CD4-positive, alpha-beta T cell treated with Interferon alpha-2 for 1 hour (primary cell): ENCODE measurements around the gene CHID1.

Experiments used
- DNase-seq, 2 donors: peaks; one replicate each; pipeline ENCODE4 v3.0.0-alpha.2; 2020 to 2022

The CHID1 gene

DNA sequence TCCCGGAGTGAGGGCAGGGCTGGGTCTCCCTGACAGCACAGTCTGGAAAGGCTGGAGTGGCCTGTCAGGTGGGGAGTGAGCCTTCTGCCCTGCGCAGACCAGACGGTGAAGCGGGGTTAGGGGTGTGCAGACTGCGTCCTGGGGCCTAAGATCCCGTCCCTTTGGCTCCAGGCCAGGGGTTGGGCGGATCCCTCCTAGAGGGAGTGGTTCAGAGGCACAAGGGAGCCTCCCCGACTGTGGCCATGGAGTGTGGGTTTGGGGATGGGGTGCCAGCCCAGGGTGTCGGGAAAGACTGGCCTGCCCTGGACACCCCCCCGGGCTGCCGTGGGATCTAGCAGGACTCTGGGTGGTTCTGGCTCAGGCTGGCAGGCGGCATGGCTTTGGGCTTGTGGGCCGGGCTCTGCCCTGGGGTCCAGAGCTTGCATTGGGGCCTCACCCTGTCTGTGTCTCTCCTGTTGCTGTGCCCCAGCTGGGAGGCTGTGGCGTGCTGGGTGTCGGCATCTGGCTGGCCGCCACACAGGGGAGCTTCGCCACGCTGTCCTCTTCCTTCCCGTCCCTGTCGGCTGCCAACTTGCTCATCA lies 48.4 kb downstream of the CHID1 start:
- DNase-seq: no peak

DNA sequence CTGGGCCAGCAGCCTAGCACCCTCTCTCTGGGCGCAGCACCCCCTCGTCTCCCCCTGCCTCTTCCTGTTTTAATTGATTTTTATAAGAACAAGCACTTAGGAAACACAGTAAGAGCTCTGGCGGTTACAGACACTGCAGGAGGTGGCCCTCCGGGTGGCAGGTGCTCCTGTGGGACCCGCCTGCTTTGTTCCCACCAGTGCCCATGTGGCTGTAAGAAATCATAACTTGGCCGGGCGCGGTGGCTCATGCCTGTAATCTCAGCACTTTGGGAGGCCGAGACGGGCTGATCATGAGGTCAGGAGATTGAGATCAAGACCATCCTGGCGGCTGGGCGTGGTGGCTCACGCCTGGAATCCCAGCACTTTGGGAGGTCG lies 49.5 kb downstream of the CHID1 start:
- DNase-seq: no peak

DNA sequence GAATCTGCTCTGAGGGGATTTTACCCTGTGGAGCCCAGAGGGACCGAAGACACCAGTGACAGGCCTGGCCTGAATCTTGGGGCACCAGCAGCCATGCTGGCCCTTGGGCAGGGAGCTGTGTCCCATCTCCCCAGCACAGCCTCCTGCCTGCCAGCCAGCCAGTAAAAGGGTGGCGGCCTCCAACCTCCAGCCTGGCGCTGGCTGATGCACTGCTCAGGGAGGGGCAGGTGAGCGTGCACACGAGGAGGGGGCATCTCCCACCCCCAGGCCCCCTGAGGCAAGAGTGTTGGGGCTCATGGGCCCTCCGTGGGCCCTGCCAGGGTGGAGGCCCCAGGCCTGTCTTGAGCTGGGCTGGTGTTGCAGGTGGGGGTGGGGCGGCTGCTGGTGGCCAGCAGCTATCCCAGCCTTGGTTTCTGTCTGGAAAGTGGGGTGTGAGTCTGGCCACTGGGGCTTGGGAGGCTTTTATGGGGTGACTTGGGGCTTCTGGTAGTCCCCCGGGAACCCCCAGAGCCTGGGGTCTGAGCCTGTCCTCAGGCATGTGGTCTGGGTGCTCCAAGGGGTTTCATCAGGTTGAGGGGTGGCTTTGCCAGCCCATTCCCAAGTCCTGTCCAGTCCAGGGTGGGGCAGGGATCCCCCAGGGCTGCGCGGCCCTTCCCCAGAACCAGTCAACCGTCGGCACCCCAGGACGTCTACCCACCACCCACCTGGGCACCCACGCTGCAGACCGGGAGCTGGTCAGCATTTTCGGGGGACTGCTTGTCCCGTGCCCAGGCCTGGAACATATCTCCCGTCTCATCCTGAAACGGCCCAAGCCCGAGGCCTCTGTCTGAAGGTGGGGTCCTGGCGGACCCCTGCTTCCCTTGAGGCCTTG lies 50.1 kb downstream of the CHID1 start:
- no peak for DNase-seq

DNA sequence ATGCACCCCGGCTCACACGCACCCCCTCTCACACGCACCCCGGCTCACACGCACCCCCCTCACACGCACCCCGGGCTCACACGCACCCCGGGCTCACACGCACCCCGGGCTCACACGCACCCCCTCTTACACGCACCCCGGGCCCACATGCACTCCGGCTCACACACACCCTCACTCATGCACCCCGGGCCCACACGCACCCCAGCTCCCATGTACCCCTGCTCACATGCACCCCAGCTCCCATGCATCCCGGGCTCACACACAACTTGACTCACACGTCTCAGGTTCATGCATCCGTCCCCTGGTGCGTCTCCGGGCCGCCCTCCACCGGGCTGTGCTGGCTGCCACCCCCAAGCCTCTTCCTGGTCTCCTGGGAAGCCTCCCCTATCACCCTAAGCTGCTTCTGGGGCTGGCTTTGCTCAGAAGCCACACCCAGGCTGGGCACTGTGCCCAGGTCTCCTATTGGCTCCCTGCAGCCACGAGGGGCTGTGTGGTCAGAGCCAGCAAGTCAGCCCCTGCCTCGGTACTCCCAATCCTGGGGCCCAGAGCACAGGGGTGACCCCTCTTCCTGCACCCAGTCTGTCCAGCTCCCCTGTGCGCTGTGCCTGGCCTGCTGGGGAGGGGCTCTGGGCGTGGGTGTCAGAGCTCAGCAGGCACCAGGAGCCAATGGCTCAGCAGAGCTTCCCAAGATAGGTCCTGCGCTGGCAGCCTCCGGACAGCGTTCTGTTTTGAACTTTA lies 51.0 kb downstream of the CHID1 start:
- DNase-seq: no peak

- DNase-seq: no peak
These were observed 51.8 kb downstream of the CHID1 start for GRCh38 chr11:858762-859339.

DNA sequence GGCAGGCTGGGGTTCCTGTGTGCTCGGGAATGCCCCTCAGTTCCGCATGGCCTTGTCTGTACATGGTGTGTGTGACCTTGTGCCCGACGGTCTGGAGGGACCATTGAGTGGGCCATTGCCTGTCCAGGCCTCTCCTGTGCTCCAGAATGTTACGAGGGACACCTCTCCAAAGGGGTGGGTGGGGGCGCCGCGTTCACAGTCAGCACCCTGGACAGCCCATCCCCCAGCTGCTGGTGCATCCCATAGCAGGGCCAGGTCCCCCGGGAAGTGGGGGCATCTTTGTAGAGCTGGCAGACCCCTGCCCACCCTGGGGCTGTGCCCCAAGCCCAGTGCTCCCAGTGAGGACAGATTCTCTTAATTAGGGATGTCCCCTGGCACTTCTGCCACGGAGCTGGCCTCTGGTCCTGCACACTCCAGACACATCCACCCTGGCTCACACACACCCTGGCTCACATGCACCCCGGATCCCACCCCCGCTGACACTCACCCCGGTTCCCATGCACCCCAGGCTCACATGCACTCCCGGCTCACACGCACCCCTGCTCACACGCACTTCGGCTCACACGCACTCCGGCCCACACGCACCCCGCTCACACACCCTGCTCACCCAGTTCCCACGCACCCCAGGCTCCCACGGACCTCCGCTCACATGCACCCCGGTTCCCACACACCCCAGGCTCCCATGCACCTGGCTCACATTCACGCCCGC lies 52.4 kb downstream of the CHID1 start:
- no peak for DNase-seq

DNA sequence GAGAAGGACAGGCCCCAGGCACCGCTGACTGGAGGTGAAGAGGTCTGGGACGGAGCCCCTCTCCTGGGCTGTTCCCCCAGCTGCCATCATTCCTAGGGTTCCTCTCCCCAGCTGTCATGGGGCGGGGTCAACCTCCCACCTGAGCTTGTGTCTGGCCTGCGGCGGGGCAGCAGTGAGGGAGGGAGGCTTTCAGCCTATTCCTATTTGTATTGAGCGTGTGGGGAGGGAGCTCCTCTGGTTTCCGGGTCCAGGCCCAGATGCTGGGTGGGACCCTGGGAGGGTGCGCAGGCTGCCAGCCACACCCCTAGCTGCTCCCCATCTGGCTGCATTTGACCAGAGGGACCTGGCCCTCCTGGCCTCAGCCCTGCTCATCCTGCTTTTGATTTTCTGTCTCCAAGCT lies 54.2 kb downstream of the CHID1 start:
- no peak for DNase-seq

DNA sequence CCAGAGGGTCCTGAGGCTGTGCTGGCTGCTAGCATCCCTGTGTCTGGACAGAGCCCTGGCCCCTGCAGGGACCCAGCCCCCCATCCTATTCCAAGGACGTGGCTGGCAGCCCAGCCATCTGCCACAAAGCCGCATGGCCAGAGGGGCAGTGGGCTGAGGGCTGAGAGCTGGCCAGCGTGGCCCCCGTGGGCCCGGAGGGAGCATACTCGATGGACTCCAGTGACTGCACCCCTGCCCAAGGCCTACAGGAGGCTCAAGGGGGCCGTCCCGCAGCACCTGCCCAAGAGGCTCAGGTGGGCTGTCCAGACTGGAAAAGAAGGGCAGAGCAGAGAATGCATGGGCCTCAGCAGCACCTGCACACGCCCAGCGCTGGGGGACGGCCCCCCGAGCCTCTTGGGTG lies 54.8 kb downstream of the CHID1 start:
- no peak for DNase-seq

DNA sequence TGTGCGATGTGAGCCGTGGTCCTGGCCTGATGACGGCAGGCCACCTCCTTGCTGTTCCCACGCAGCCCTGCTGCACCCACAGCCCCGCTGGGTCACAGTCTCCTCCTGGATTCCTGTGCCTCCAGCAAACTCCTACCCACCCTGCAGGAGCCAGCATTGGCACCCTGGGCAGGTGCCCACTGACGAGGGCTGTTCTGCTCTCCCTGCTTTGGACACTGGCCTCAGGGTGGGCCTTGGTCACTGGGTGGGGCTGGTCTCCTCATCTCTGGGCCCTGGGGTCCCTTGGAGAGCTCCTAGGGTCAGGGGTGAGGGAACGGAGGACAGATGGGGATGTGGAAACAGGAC lies 55.3 kb downstream of the CHID1 start:
- no peak for DNase-seq

DNA sequence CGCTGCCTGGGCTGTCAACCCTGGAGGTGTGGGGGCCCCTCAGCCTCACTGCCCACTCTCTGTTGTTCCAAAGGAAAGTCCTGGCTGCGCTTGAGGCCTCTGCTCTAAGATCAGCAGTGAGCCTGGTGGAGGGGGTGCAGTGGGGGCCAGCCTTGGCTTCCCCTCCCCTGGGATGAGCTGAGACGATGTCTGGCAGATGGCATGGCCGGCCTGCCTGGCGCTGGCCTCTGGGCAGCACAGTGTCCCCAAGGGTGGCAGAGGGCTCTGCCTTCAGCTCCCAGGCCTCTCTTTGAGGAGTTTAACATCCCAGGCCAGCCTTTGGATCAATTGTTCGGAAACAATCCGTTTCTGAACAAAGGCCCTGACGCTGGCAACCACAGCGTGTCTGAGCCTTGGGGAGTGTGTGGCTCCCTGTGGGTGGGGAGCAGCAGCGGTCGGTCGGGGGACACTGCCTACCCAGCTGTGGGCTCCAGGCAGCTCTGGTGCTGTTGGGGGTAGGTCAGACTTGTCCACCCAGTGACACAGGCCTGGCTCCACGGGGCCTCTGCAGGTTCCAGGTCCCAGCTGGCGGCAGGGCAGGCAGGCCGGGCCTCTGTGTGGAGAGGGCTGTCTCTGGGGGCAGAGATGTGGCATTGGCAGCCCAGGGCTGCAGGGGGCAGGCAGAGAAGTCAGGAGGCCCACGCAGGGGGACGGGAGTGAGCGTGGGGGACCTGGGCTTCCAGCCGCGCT lies 55.8 kb downstream of the CHID1 start:
- no peak for DNase-seq

DNA sequence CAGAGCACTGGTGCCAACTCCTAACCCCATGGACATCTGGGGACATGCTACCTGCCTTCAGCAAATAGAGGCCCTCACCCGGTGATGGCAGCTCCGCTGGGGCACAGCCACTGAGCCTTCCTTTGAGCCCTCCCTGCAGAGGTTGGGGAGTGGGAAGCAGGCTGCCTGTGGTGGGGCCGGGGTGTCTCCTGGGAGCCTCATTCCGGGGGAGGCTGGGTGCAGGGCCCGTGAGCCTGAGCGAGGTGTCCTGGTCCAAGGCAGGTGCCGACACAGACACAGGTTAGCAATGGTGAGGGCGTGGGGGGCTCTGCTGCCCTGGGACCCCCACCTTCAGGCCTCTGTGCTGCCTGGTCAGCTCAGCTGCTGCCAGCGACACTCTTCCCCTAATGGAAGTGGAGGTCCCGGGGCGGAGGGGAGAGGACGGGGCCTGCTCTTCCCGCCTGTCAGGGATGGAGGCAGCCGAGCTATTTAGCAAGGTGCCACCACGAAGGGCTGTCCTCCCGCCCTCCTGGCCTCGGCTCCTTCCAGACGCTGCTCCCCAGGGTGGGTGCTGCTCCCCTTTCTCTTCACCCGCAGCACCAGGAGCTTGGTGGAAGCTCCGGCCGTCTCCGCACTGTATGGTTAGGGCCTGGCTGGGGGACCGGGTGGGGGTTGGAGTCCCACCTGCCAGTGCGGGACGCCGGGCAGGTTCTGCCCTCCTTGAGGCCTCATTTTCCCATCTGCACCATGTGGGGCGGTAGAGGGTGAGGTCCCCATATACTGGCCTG lies 56.7 kb downstream of the CHID1 start:
- DNase-seq: no peak

GRCh38 chr11:852762-853161 lies 57.8 kb downstream of the CHID1 start:
- no peak for DNase-seq

- no peak for DNase-seq
These were observed 59.5 kb downstream of the CHID1 start for GRCh38 chr11:850775-851763.

GRCh38 chr11:849951-850774 lies 60.4 kb downstream of the CHID1 start:
- DNase-seq: no peak

GRCh38 chr11:849104-849824 lies 61.3 kb downstream of the CHID1 start:
- DNase-seq: peak in 1 of 2 donors; percentile 48

GRCh38 chr11:848380-848931 lies 62.2 kb downstream of the CHID1 start:
- DNase-seq: peak; percentile 60 to 72

- DNase-seq: no peak
These were observed 62.7 kb downstream of the CHID1 start for GRCh38 chr11:847876-848275.

- DNase-seq: no peak
These were observed 64.0 kb downstream of the CHID1 start for GRCh38 chr11:846496-847098.
